ENCODE results near the gene TICAM2.

GRCh38 chr5:115648056-115648455, 45.8 kb upstream of the TICAM2 start:
- TF ChIP-seq CTCF (IDR thresholded peaks at IDR 0.05; ENCODE audit: low read length): no peak
- no peak for TF ChIP-seq EZH2 (optimal IDR thresholded peaks at IDR 0.05; ENCODE audit: low read depth, low read length)

Measured in MM.1S (cell line).